Naive thymus-derived CD4-positive, alpha-beta T cell (primary cell): ENCODE results near the gene SMARCD2. TPM values are rescaled to one million over a fixed set of nuclear protein-coding genes. Genes with fewer than 3 reads are reported as not detected.

Source experiments
- ATAC-seq: fragments of 150-1000 bp; cut with Tn5 transposase; 2 replicates; pipeline ENCODE4 v1.10.0; 2021; ENCODE audit warnings: mild to moderate bottlenecking, moderate library complexity
- CTCF ChIA-PET: fragments of 350-600 bp; sonication (Branson Sonifier 250); formaldehyde crosslinking; loops from one replicate; lab custom pipeline; 2021; ENCODE audit warnings: antibody characterized with exemption; lab: Charles Lee
- POLR2A ChIA-PET: fragments of 350-600 bp; sonication (Branson Sonifier 250); formaldehyde crosslinking; loops from one replicate; lab custom pipeline; 2021; ENCODE audit warnings: antibody characterized with exemption, inconsistent platforms; lab: Charles Lee
- DNase-seq, 9 donors: peaks; one replicate each; pipeline versions ENCODE4 v3.0.0 to v3.0.0-alpha.2; 2020 to 2022; ENCODE audit warnings: mixed read lengths in 1 of 9
- H3K27ac ChIP-seq: one replicate; pipeline ENCODE4 v1.7.0; 2013; ENCODE audit warnings: mild to moderate bottlenecking, low read depth, low read length, moderate library complexity
- H3K27me3 ChIP-seq, 2 donors: one replicate each; pipeline ENCODE4 v1.7.0; 2013; ENCODE audit warnings: low read length in 2 of 2, mild to moderate bottlenecking in 2 of 2, moderate library complexity in 2 of 2; ENCODE audit not compliant: control insufficient read depth in 2 of 2, insufficient read depth in 2 of 2
- H3K36me3 ChIP-seq, 3 experiments: 1 replicate in 2 of 3; 2 replicates in 1 of 3; pipeline ENCODE4 v1.7.0; 2013; ENCODE audit warnings: low read length in 3 of 3, mild to moderate bottlenecking in 3 of 3, moderate library complexity in 1 of 3; ENCODE audit not compliant: insufficient read depth in 3 of 3, control insufficient read depth in 2 of 3
- H3K4me1 ChIP-seq, 2 donors: one replicate each; pipeline ENCODE4 v1.7.0; 2013; ENCODE audit warnings: low read length in 2 of 2, mild to moderate bottlenecking in 2 of 2, moderate library complexity in 1 of 2; ENCODE audit not compliant: control insufficient read depth in 2 of 2, insufficient read depth in 2 of 2
- H3K4me3 ChIP-seq: 2 replicates; pipeline ENCODE4 v1.7.0; 2013; ENCODE audit warnings: mild to moderate bottlenecking, low read length
- H3K9me3 ChIP-seq, 3 experiments: 1 replicate in 2 of 3; 2 replicates in 1 of 3; pipeline ENCODE4 v1.7.0; 2013; ENCODE audit warnings: low read length in 3 of 3; ENCODE audit not compliant: control insufficient read depth in 2 of 3
- H3K27ac Mint-ChIP-seq, 9 donors: one replicate each; pipeline ENCODE4 v1.8.0; 2020 to 2022; ENCODE audit warnings: mixed read lengths in 9 of 9, mild to moderate bottlenecking in 8 of 9, moderate library complexity in 5 of 9, inconsistent platforms in 2 of 9
- H3K27me3 Mint-ChIP-seq, 5 donors: one replicate each; pipeline ENCODE4 v1.8.0; 2021 to 2022; ENCODE audit warnings: mixed read lengths in 5 of 5, mild to moderate bottlenecking in 1 of 5
- H3K36me3 Mint-ChIP-seq, 5 donors: one replicate each; pipeline ENCODE4 v1.8.0; 2020 to 2022; ENCODE audit warnings: mixed read lengths in 5 of 5, mild to moderate bottlenecking in 3 of 5, inconsistent platforms in 1 of 5
- H3K4me1 Mint-ChIP-seq, 7 donors: one replicate each; pipeline ENCODE4 v1.8.0; 2020 to 2022; ENCODE audit warnings: mixed read lengths in 7 of 7, mild to moderate bottlenecking in 3 of 7, inconsistent platforms in 1 of 7
- H3K4me3 Mint-ChIP-seq, 10 donors: one replicate each; pipeline ENCODE4 v1.8.0; 2020 to 2022; ENCODE audit warnings: mild to moderate bottlenecking in 10 of 10, mixed read lengths in 10 of 10, moderate library complexity in 6 of 10, inconsistent platforms in 2 of 10
- H3K9me3 Mint-ChIP-seq, 11 donors: one replicate each; pipeline ENCODE4 v1.8.0; 2020 to 2022; ENCODE audit warnings: mixed read lengths in 11 of 11, mild to moderate bottlenecking in 4 of 11, inconsistent platforms in 1 of 11, moderate library complexity in 1 of 11
- intact Hi-C, 2 donors: fragments of 100-400 bp; cut with micrococcal nuclease; formaldehyde crosslinking; loops; one replicate each; pipeline ENCODE4 v1.15.1; 2023
- polyA plus RNA-seq, 2 donors: library from polyadenylated mRNA; unstranded; fragments of 300-500 nt; fragmentation: Illumina TruSeq; gene quantifications; one replicate each; pipeline ENCODE4 v1.2.3, GENCODE V29; 2021
- total RNA-seq, 6 experiments: library from RNA in 5 of 6; stranded (reverse) in 5 of 6; gene quantifications; 1 replicate in 5 of 6; 2 replicates in 1 of 6; pipeline ENCODE4 v1.2.3 and lab custom pipeline; 2021 to 2026

Gene SMARCD2
- total and polyA plus RNA-seq, 7 experiments from 2014 or later: 61.5 to 148 (median 109) TPM

- Mint-ChIP-seq H3K36me3 (peaks cover 15 to 56% (median 35%) of the 10 kb centered on the region in 5 donors), H3K27ac (peak overlapping the region; percentile 98 to 100 (median 99)), H3K9me3 (no peaks in the 10 kb centered on the region), H3K27me3 (no peaks in the 10 kb centered on the region), H3K4me1 (peaks cover 42 to 87% (median 76%) of the 10 kb centered on the region in 7 donors), H3K4me3 (peak overlapping the region; percentile 93 to 100 (median 98))
- ATAC-seq: no peak
- Histone ChIP-seq H3K4me1 (peaks cover 27 to 46% of the 10 kb centered on the region in 2 donors), H3K36me3 (peaks cover 22 to 73% (median 30%) of the 10 kb centered on the region in 3 experiments), H3K4me3 (peak overlapping the region; percentile 89), H3K27ac (peak overlapping the region; percentile 87), H3K9me3 (no peaks in the 10 kb centered on the region), H3K27me3 (no peaks in the 10 kb centered on the region)
- POLR2A ChIA-PET: interaction anchor here (0.8 to 11.6 kb wide), 8 partner anchors 15 to 131 kb away, joined by 3 to 204 read pairs (median 4); partner anchors contain the start of genes CCDC47, DDX42 and SMARCD2
- no peak for DNase-seq
- CTCF ChIA-PET: interaction anchor here (0.7 to 1.7 kb wide), 9 partner anchors 11 to 402 kb away, joined by 3 to 6 read pairs (median 4); partner anchors contain the start of genes CCDC47 and DDX42
- intact Hi-C loops: loop anchor here (1.0 to 5.0 kb wide), 13 partner anchors 7 to 679 kb away; partner anchors contain the start of genes CCDC47 (in 2 of the 2), CEP95 (in 2 of the 2), DDX5 (in 2 of the 2) and MAP3K3 (in 2 of the 2)
Measured at GRCh38 chr17:63827801-63828221, 14.7 kb downstream of the SMARCD2 start.

GRCh38 chr17:63827002-63827800 lies 15.3 kb downstream of the SMARCD2 start, which contains the start of the genes FTSJ3 and PSMC5:
Gene FTSJ3, minus strand, starts transcription at chr17:63827663. Its CDS starts 761 bp downstream, at chr17:63826902.
Gene PSMC5, plus strand, starts transcription at chr17:63827431. Its CDS starts 60 bp downstream, at chr17:63827491.
- H3K27ac Mint-ChIP-seq: peak within 1 kb of the TSS; percentile 98 to 100 (median 99)
- peaks cover 15 to 58% (median 35%) of the 10 kb centered on the region in 5 donors for H3K36me3 Mint-ChIP-seq
- H3K4me1 Mint-ChIP-seq: peaks cover 43 to 82% (median 77%) of the 10 kb centered on the region in 7 donors
- H3K4me1 ChIP-seq: peaks cover 27 to 46% of the 10 kb centered on the region in 2 donors
- DNase-seq (peak; percentile 89 to 98 (median 96)), ATAC-seq (peak; percentile 97)
- no peaks in the 10 kb centered on the region for H3K9me3 Mint-ChIP-seq
- no peaks in the 10 kb centered on the region for H3K9me3 ChIP-seq
- H3K36me3 ChIP-seq: peaks cover 26 to 73% (median 33%) of the 10 kb centered on the region in 3 experiments
- H3K27me3 ChIP-seq: no peaks in the 10 kb centered on the region
- H3K4me3 ChIP-seq: peak within 1 kb of the TSS; percentile 89
- H3K4me3 Mint-ChIP-seq: peak within 1 kb of the TSS; percentile 93 to 100 (median 98)
- ChIA-PET CTCF (interaction anchor here (1.0 to 1.6 kb wide), 4 partner anchors 11 to 129 kb away, joined by 3 to 5 read pairs (median 4); partner anchors contain the start of genes CCDC47 and DDX42), POLR2A (interaction anchor here (0.6 to 11.6 kb wide), 12 partner anchors 10 to 680 kb away, joined by 3 to 204 read pairs (median 4); partner anchors contain the start of genes CCDC47, CEP95, DDX42 and SMARCD2)
- intact Hi-C loops: loop anchor here (1.0 to 5.0 kb wide), 13 partner anchors 8 to 680 kb away; partner anchors contain the start of genes CCDC47 (in 2 of the 2), CEP95 (in 2 of the 2), DDX5 (in 2 of the 2) and MAP3K3 (in 2 of the 2)
- no peaks in the 10 kb centered on the region for H3K27me3 Mint-ChIP-seq
- peak within 1 kb of the TSS; percentile 87 for H3K27ac ChIP-seq

GRCh38 chr17:63826468-63827001 lies 15.9 kb downstream of the SMARCD2 start:
- ChIA-PET POLR2A (interaction anchor here (0.6 to 11.6 kb wide), 11 partner anchors 9 to 681 kb away, joined by 3 to 204 read pairs (median 4); partner anchors contain the start of genes CCDC47, CEP95, DDX42 and SMARCD2), CTCF (interaction anchor here (1.0 to 1.6 kb wide), 2 partner anchors 9 to 22 kb away, joined by 5 read pairs; no protein-coding TSS in a partner anchor)
- Mint-ChIP-seq H3K4me1 (peaks cover 50 to 81% (median 77%) of the 10 kb centered on the region in 7 donors), H3K36me3 (peaks cover 19 to 56% (median 37%) of the 10 kb centered on the region in 5 donors), H3K27me3 (no peaks in the 10 kb centered on the region), H3K27ac (peak overlapping the region; percentile 98 to 100 (median 99)), H3K9me3 (no peaks in the 10 kb centered on the region), H3K4me3 (peak overlapping the region; percentile 93 to 100 (median 98))
- Histone ChIP-seq H3K27me3 (no peaks in the 10 kb centered on the region), H3K4me1 (peaks cover 27 to 41% of the 10 kb centered on the region in 2 donors), H3K9me3 (no peaks in the 10 kb centered on the region), H3K27ac (peak overlapping the region; percentile 87), H3K36me3 (peaks cover 33 to 73% (median 40%) of the 10 kb centered on the region in 3 experiments), H3K4me3 (peak overlapping the region; percentile 89)
- DNase-seq (peak in 1 of 9 donors; percentile 43), ATAC-seq (peak; percentile 1)
- intact Hi-C loops: loop anchor here (1.0 to 5.0 kb wide), 13 partner anchors 9 to 681 kb away; partner anchors contain the start of genes CCDC47 (in 2 of the 2), CEP95 (in 2 of the 2), DDX5 (in 2 of the 2) and MAP3K3 (in 2 of the 2)

- Histone ChIP-seq H3K36me3 (peaks cover 39 to 72% (median 43%) of the 10 kb centered on the region in 3 experiments), H3K27me3 (no peaks in the 10 kb centered on the region), H3K4me3 (no peak overlapping the region), H3K9me3 (no peaks in the 10 kb centered on the region), H3K27ac (peak overlapping the region; percentile 8), H3K4me1 (peaks cover 20 to 23% of the 10 kb centered on the region in 2 donors)
- CTCF ChIA-PET: interaction anchor here (1.5 kb wide), 1 partner anchor 25 kb away, joined by 4 read pairs; no protein-coding TSS in a partner anchor
- ATAC-seq: no peak
- intact Hi-C loops: no loop called here
- no peak for DNase-seq
- no peaks in the 10 kb centered on the region for H3K27me3 Mint-ChIP-seq
- POLR2A ChIA-PET: interaction anchor here (0.8 to 11.6 kb wide), 6 partner anchors 10 to 126 kb away, joined by 3 to 204 read pairs (median 4); partner anchors contain the start of genes CCDC47, DDX42 and SMARCD2
- H3K36me3 Mint-ChIP-seq: peaks cover 14 to 57% (median 33%) of the 10 kb centered on the region in 5 donors
- peak overlapping the region in 5 of 10 donors; percentile 6 to 54 (median 33) for H3K4me3 Mint-ChIP-seq
- peaks cover 41 to 63% (median 60%) of the 10 kb centered on the region in 7 donors for H3K4me1 Mint-ChIP-seq
- peak overlapping the region in 8 of 9 donors; percentile 58 to 100 (median 74) for H3K27ac Mint-ChIP-seq
- peaks cover 0 to 2% (median 0%) of the 10 kb centered on the region in 11 donors for H3K9me3 Mint-ChIP-seq
Measured at GRCh38 chr17:63824362-63824761, 18.1 kb downstream of the SMARCD2 start.

GRCh38 chr17:63823659-63824331 lies 18.7 kb downstream of the SMARCD2 start:
- no peaks in the 10 kb centered on the region for H3K27me3 Mint-ChIP-seq
- Histone ChIP-seq H3K4me1 (peaks cover 18 to 21% of the 10 kb centered on the region in 2 donors), H3K27ac (no peak overlapping the region), H3K36me3 (peaks cover 39 to 74% (median 46%) of the 10 kb centered on the region in 3 experiments), H3K9me3 (no peaks in the 10 kb centered on the region), H3K4me3 (no peak overlapping the region), H3K27me3 (no peaks in the 10 kb centered on the region)
- peaks cover 14 to 58% (median 38%) of the 10 kb centered on the region in 5 donors for H3K36me3 Mint-ChIP-seq
- no peak for DNase-seq
- ChIA-PET CTCF (interaction anchor here (0.6 to 1.5 kb wide), 2 partner anchors 13 to 25 kb away, joined by 4 read pairs; no protein-coding TSS in a partner anchor), POLR2A (interaction anchor here (0.8 to 11.6 kb wide), 5 partner anchors 9 to 125 kb away, joined by 3 to 204 read pairs (median 4); partner anchors contain the start of genes CCDC47, DDX42 and SMARCD2)
- peak overlapping the region in 5 of 10 donors; percentile 31 to 54 (median 39) for H3K4me3 Mint-ChIP-seq
- intact Hi-C loops: no loop called here
- H3K9me3 Mint-ChIP-seq: peaks cover 0 to 2% (median 0%) of the 10 kb centered on the region in 11 donors
- peaks cover 36 to 62% (median 54%) of the 10 kb centered on the region in 7 donors for H3K4me1 Mint-ChIP-seq
- ATAC-seq: no peak
- H3K27ac Mint-ChIP-seq: peak overlapping the region in 8 of 9 donors; percentile 58 to 94 (median 68)
